ENCODE results near the gene SGSH.

- no peak for TF ChIP-seq CTCF (IDR thresholded peaks at IDR 0.05)
- TF ChIP-seq POLR2A (IDR thresholded peaks at IDR 0.05) = no peak
Measured at GRCh38 chr17:80187090-80187489, 33.0 kb downstream of the SGSH start.

Measured in testis (tissue), 2 donors.